H9 (cell line): ENCODE data around the gene MGLL. TPM values are rescaled to one million over a fixed set of nuclear protein-coding genes. Genes with fewer than 3 reads are reported as not detected.

Experiments used
- DNase-seq: peaks from one replicate; pipeline ENCODE4 v3.0.0-alpha.2; 2017
- H2AFZ ChIP-seq: one replicate; pipeline ENCODE4 v1.6.1; 2013; ENCODE audit warnings: mild to moderate bottlenecking, low read length, control low read depth, moderate library complexity
- H2AK5ac ChIP-seq: 2 replicates; pipeline ENCODE4 v1.6.1; 2013; ENCODE audit warnings: low read length, control low read depth, mixed read lengths; ENCODE audit not compliant: insufficient read length
- H2BK120ac ChIP-seq: one replicate; pipeline ENCODE4 v1.6.1; 2013; ENCODE audit warnings: low read depth, mild to moderate bottlenecking, low read length, control low read depth, inconsistent platforms; ENCODE audit not compliant: poor library complexity, severe bottlenecking
- H2BK12ac ChIP-seq: 2 replicates; pipeline ENCODE4 v1.6.1; 2013; ENCODE audit warnings: low read length, control low read depth, mixed read lengths, low read depth; ENCODE audit not compliant: insufficient read length
- H2BK15ac ChIP-seq: 2 replicates; pipeline ENCODE4 v1.6.1; 2013; ENCODE audit warnings: low read depth, low read length, control low read depth
- H2BK20ac ChIP-seq: one replicate; pipeline ENCODE4 v1.6.1; 2013; ENCODE audit warnings: low read depth, mild to moderate bottlenecking, low read length, control low read depth, inconsistent platforms; ENCODE audit not compliant: poor library complexity, severe bottlenecking
- H2BK5ac ChIP-seq: 2 replicates; pipeline ENCODE4 v1.6.1; 2013; ENCODE audit warnings: low read length, control low read depth, mixed read lengths; ENCODE audit not compliant: insufficient read length
- H3K14ac ChIP-seq: 2 replicates; pipeline ENCODE4 v1.6.1; 2013; ENCODE audit warnings: low read length, control low read depth; ENCODE audit not compliant: insufficient read depth
- H3K18ac ChIP-seq: 2 replicates; pipeline ENCODE4 v1.6.1; 2013; ENCODE audit warnings: low read depth, mild to moderate bottlenecking, mixed read lengths, low read length, control low read depth; ENCODE audit not compliant: insufficient read length
- H3K23ac ChIP-seq: 2 replicates; pipeline ENCODE4 v1.6.1; 2013; ENCODE audit warnings: low read length, control low read depth, mixed read lengths, low read depth; ENCODE audit not compliant: insufficient read length
- H3K23me2 ChIP-seq: 2 replicates; pipeline ENCODE4 v1.6.1; 2013; ENCODE audit warnings: low read depth, mild to moderate bottlenecking, mixed read lengths, low read length, control low read depth; ENCODE audit not compliant: insufficient read length, poor library complexity, severe bottlenecking
- H3K27ac ChIP-seq: 2 replicates; pipeline ENCODE4 v1.5.1; 2013; ENCODE audit warnings: low read length, control low read depth, mixed read lengths, low read depth; ENCODE audit not compliant: insufficient read length
- H3K27me3 ChIP-seq: 2 replicates; pipeline ENCODE4 v1.6.1; 2013; ENCODE audit warnings: low read length, control low read depth, inconsistent platforms; ENCODE audit not compliant: insufficient read depth
- H3K4ac ChIP-seq: 2 replicates; pipeline ENCODE4 v1.6.1; 2013; ENCODE audit warnings: low read depth, mild to moderate bottlenecking, control low read depth, inconsistent platforms, low read length, moderate library complexity
- H3K4me1 ChIP-seq: 2 replicates; pipeline ENCODE4 v1.6.1; 2013; ENCODE audit warnings: low read length, control low read depth, inconsistent platforms; ENCODE audit not compliant: insufficient read depth
- H3K4me2 ChIP-seq: 2 replicates; pipeline ENCODE4 v1.6.1; 2013; ENCODE audit warnings: low read length, control low read depth, mixed read lengths; ENCODE audit not compliant: insufficient read length, insufficient read depth
- H3K56ac ChIP-seq: 2 replicates; pipeline ENCODE4 v1.6.1; 2013; ENCODE audit warnings: low read depth, mild to moderate bottlenecking, mixed read lengths, low read length, control low read depth; ENCODE audit not compliant: insufficient read length
- H3K79me1 ChIP-seq: 2 replicates; pipeline ENCODE4 v1.6.1; 2013; ENCODE audit warnings: low read depth, mild to moderate bottlenecking, moderate library complexity, low read length, control low read depth, inconsistent platforms; ENCODE audit not compliant: insufficient read depth, poor library complexity, severe bottlenecking
- H3K79me2 ChIP-seq: 2 replicates; pipeline ENCODE4 v1.6.1; 2013; ENCODE audit warnings: low read length, control low read depth, inconsistent platforms; ENCODE audit not compliant: insufficient read depth
- H3K9ac ChIP-seq: 2 replicates; pipeline ENCODE4 v1.6.1; 2013; ENCODE audit warnings: low read length, control low read depth, mixed read lengths; ENCODE audit not compliant: insufficient read length; ENCODE audit errors: extremely low read depth
- H3K9me3 ChIP-seq: one replicate; pipeline ENCODE4 v1.6.1; 2013; ENCODE audit warnings: low read depth, low read length, inconsistent platforms; ENCODE audit not compliant: control insufficient read depth
- H3T11ph ChIP-seq: one replicate; pipeline ENCODE4 v1.6.1; 2013; ENCODE audit warnings: mild to moderate bottlenecking, low read length, control low read depth, inconsistent platforms
- H4K20me1 ChIP-seq: one replicate; pipeline ENCODE4 v1.6.1; 2013; ENCODE audit not compliant: control insufficient read depth, insufficient read length, insufficient read depth
- H4K5ac ChIP-seq: 2 replicates; pipeline ENCODE4 v1.6.1; 2013; ENCODE audit warnings: low read depth, mild to moderate bottlenecking, mixed read lengths, low read length, control low read depth; ENCODE audit not compliant: insufficient read length
- H4K8ac ChIP-seq: replicated peaks from 2 replicates; pipeline ENCODE4 v1.6.1; 2013; ENCODE audit warnings: low read length, control low read depth, mixed read lengths, low read depth; ENCODE audit not compliant: insufficient read length
- H4K91ac ChIP-seq: 2 replicates; pipeline ENCODE4 v1.6.1; 2013; ENCODE audit warnings: low read depth, mild to moderate bottlenecking, moderate library complexity, mixed read lengths, low read length, control low read depth; ENCODE audit not compliant: insufficient read length
- H3K27ac Mint-ChIP-seq, 3 experiments: 2 replicates in 2 of 3; 3 replicates in 1 of 3; pipeline ENCODE4 v1.8.0; 2020 to 2021; ENCODE audit warnings: mixed read lengths in 3 of 3, mild to moderate bottlenecking in 1 of 3, moderate library complexity in 1 of 3
- H3K27me3 Mint-ChIP-seq: 2 replicates; pipeline ENCODE4 v1.8.0; 2021; ENCODE audit warnings: low read depth, mild to moderate bottlenecking, moderate library complexity, mixed read lengths
- H3K36me3 Mint-ChIP-seq, 3 experiments: 2 replicates in 2 of 3; 3 replicates in 1 of 3; pipeline ENCODE4 v1.8.0; 2020 to 2021; ENCODE audit warnings: low read depth in 3 of 3, mixed read lengths in 3 of 3; ENCODE audit not compliant: insufficient read depth in 1 of 3
- H3K4me1 Mint-ChIP-seq, 2 experiments: 2 replicates each; pipeline ENCODE4 v1.8.0; 2020; ENCODE audit warnings: mixed read lengths in 2 of 2
- H3K4me3 Mint-ChIP-seq, 2 experiments: 2 replicates in 1 of 2; 3 replicates in 1 of 2; pipeline ENCODE4 v1.8.0; 2020 to 2021; ENCODE audit warnings: mild to moderate bottlenecking in 2 of 2, mixed read lengths in 2 of 2, moderate library complexity in 1 of 2
- H3K9me3 Mint-ChIP-seq, 2 experiments: 2 replicates in 1 of 2; 3 replicates in 1 of 2; pipeline ENCODE4 v1.8.0; 2020; ENCODE audit warnings: mild to moderate bottlenecking in 2 of 2, mixed read lengths in 2 of 2, moderate library complexity in 1 of 2
- WGBS: extraction: QIAGEN DNeasy Blood & Tissue Kit; methylation state at CpG from one replicate; pipeline ENCODE4 v1.1.7; 2013; ENCODE audit warnings: missing lambda C conversion rate, low lambda C conversion rate, mixed read lengths; ENCODE audit not compliant: insufficient read length; ENCODE audit errors: extremely low coverage; 5-methylcytosine and 5-hydroxymethylcytosine counted together
- total RNA-seq: library from RNA; stranded (reverse); gene quantifications from 2 replicates; pipeline ENCODE4 v1.2.1, GENCODE V29; 2021
- TF ChIP-seq, protein P1 (sequence below): fragments of 200-600 bp; sonication (generic); conservative IDR thresholded peaks from 3 replicates; pipeline ENCODE4 v1.8.0; 2021; ENCODE audit warnings: antibody characterized with exemption, mild to moderate bottlenecking

MGLL gene
- total RNA-seq, 1 experiment from 2014 or later = 0.11 TPM

- no peak overlapping the region for H2BK20ac ChIP-seq
- no peak overlapping the region for H4K8ac ChIP-seq
- no peaks in the 10 kb centered on the region for H3K79me2 ChIP-seq
- no peak overlapping the region for H4K91ac ChIP-seq
- no peak overlapping the region for H3K4me2 ChIP-seq
- no peak overlapping the region for H3K4me3 Mint-ChIP-seq
- DNase-seq = peak; percentile 11
- no peak overlapping the region for H2BK5ac ChIP-seq
- H2BK15ac ChIP-seq = no peak overlapping the region
- no peak overlapping the region for H3K14ac ChIP-seq
- peak overlapping the region in 2 of 3 experiments; percentile 31 to 63; a peak in 1 of 7 replicates for H3K27ac Mint-ChIP-seq
- peaks cover 29 to 38% of the 10 kb centered on the region in 2 experiments for H3K4me1 Mint-ChIP-seq
- no peaks in the 10 kb centered on the region for H3K9me3 Mint-ChIP-seq
- no CpG with 5 or more reads among the region's 14 CpGs for WGBS
- H3K23ac ChIP-seq = no peak overlapping the region
- H2BK120ac ChIP-seq = no peak overlapping the region
- H4K5ac ChIP-seq = no peak overlapping the region
- H2AK5ac ChIP-seq = no peak overlapping the region
- H4K20me1 ChIP-seq = no peaks in the 10 kb centered on the region
- H3T11ph ChIP-seq = no peak overlapping the region
- no peak overlapping the region for H2AFZ ChIP-seq
- H3K27ac ChIP-seq = no peak overlapping the region
- no peaks in the 10 kb centered on the region for H3K79me1 ChIP-seq
- no peak overlapping the region for H2BK12ac ChIP-seq
- H3K36me3 Mint-ChIP-seq = no peaks in the 10 kb centered on the region
- no peaks in the 10 kb centered on the region for H3K23me2 ChIP-seq
- peaks cover 22% of the 10 kb centered on the region for H3K27me3 Mint-ChIP-seq
- H3K4me1 ChIP-seq = peaks cover 4% of the 10 kb centered on the region; the same call in 1 of the 2 replicates
- no peak overlapping the region for H3K18ac ChIP-seq
- H3K9me3 ChIP-seq = no peaks in the 10 kb centered on the region
- no peak overlapping the region for H3K9ac ChIP-seq
- no peak overlapping the region for H3K56ac ChIP-seq
- no peaks in the 10 kb centered on the region for H3K27me3 ChIP-seq
- TF ChIP-seq, protein P1, sequence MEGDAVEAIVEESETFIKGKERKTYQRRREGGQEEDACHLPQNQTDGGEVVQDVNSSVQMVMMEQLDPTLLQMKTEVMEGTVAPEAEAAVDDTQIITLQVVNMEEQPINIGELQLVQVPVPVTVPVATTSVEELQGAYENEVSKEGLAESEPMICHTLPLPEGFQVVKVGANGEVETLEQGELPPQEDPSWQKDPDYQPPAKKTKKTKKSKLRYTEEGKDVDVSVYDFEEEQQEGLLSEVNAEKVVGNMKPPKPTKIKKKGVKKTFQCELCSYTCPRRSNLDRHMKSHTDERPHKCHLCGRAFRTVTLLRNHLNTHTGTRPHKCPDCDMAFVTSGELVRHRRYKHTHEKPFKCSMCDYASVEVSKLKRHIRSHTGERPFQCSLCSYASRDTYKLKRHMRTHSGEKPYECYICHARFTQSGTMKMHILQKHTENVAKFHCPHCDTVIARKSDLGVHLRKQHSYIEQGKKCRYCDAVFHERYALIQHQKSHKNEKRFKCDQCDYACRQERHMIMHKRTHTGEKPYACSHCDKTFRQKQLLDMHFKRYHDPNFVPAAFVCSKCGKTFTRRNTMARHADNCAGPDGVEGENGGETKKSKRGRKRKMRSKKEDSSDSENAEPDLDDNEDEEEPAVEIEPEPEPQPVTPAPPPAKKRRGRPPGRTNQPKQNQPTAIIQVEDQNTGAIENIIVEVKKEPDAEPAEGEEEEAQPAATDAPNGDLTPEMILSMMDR = no peak
- H3K4ac ChIP-seq = no peak overlapping the region
These were observed 111.2 kb downstream of the MGLL start for GRCh38 chr3:127711021-127711695.
